Prostate gland (tissue), 2 donors: Measurements from ENCODE around the gene NAV2.

Source experiments
- POLR2AphosphoS5 ChIP-seq: sonication (generic); formaldehyde crosslinking; IDR thresholded peaks from one replicate; pipeline ENCODE4 v1.6.1; 2017; ENCODE audit warnings: antibody characterized with exemption
- TF ChIP-seq, protein P1 (sequence below), 4 experiments: fragments of 200-600 bp in 2 of 4; fragments of 450-650 bp in 2 of 4; sonication (generic) in 2 of 4; IDR thresholded peaks; 1 replicate in 3 of 4; 2 replicates in 1 of 4; pipeline ENCODE4 v1.5.1; 2016 to 2019; ENCODE audit warnings: antibody characterized with exemption in 4 of 4, mild to moderate bottlenecking in 2 of 4, moderate library complexity in 2 of 4

- TF ChIP-seq, protein P1, sequence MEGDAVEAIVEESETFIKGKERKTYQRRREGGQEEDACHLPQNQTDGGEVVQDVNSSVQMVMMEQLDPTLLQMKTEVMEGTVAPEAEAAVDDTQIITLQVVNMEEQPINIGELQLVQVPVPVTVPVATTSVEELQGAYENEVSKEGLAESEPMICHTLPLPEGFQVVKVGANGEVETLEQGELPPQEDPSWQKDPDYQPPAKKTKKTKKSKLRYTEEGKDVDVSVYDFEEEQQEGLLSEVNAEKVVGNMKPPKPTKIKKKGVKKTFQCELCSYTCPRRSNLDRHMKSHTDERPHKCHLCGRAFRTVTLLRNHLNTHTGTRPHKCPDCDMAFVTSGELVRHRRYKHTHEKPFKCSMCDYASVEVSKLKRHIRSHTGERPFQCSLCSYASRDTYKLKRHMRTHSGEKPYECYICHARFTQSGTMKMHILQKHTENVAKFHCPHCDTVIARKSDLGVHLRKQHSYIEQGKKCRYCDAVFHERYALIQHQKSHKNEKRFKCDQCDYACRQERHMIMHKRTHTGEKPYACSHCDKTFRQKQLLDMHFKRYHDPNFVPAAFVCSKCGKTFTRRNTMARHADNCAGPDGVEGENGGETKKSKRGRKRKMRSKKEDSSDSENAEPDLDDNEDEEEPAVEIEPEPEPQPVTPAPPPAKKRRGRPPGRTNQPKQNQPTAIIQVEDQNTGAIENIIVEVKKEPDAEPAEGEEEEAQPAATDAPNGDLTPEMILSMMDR (IDR thresholded peaks at IDR 0.05) = no peak
- TF ChIP-seq POLR2AphosphoS5 = no peak
Measured at GRCh38 chr11:19817265-19817851, 104.7 kb downstream of the NAV2 start.
